Activated CD4-positive, alpha-beta T cell treated with anti-CD3 and anti-CD28 coated beads, Interleukin-2, amount 50 U/mL, for 1 hour (primary cell): Measurements from ENCODE around the gene SLC15A5.

Source experiments
- DNase-seq: peaks from one replicate; pipeline ENCODE4 v3.0.0-alpha.2; 2020

Gene SLC15A5

GRCh38 chr12:16168078-16168477, 109.4 kb downstream of the SLC15A5 start:
- no peak for DNase-seq

- DNase-seq = no peak
Measured at GRCh38 chr12:16166563-16167470, 110.7 kb downstream of the SLC15A5 start.

GRCh38 chr12:16165506-16165905, 112.0 kb downstream of the SLC15A5 start:
- DNase-seq = no peak

- DNase-seq = no peak
Measured at GRCh38 chr12:16163901-16164300, 113.6 kb downstream of the SLC15A5 start.

GRCh38 chr12:16163146-16163545, 114.3 kb downstream of the SLC15A5 start:
- no peak for DNase-seq

GRCh38 chr12:16159571-16159970, 117.9 kb downstream of the SLC15A5 start:
- DNase-seq = no peak

GRCh38 chr12:16158050-16158449, 119.4 kb downstream of the SLC15A5 start:
- no peak for DNase-seq

- no peak for DNase-seq
Measured at GRCh38 chr12:16155938-16156337, 121.5 kb downstream of the SLC15A5 start.

- DNase-seq = no peak
Measured at GRCh38 chr12:16154990-16155389, 122.5 kb downstream of the SLC15A5 start.

GRCh38 chr12:16152885-16153673, 124.4 kb downstream of the SLC15A5 start:
- DNase-seq = no peak

GRCh38 chr12:16150276-16150675, 127.2 kb downstream of the SLC15A5 start:
- no peak for DNase-seq

GRCh38 chr12:16148938-16149337, 128.5 kb downstream of the SLC15A5 start:
- DNase-seq = no peak
